Stimulated activated CD4-positive, alpha-beta T cell treated with anti-CD3 and anti-CD28 coated beads, TNF-alpha, amount 100 ng/mL, for 24 hours (primary cell): ENCODE data around the gene TP53BP2.

Source experiments
- DNase-seq, 3 experiments: peaks; one replicate each; pipeline ENCODE4 v3.0.0-alpha.2; 2020; ENCODE audit warnings: low read depth in 3 of 3

The TP53BP2 gene

GRCh38 chr1:223765036-223765718 lies 80.6 kb downstream of the TP53BP2 start:
- no peak for DNase-seq

GRCh38 chr1:223763881-223764280 lies 81.9 kb downstream of the TP53BP2 start:
- DNase-seq = no peak

- DNase-seq = no peak
Measured at GRCh38 chr1:223763251-223763650, 82.5 kb downstream of the TP53BP2 start.

GRCh38 chr1:223761411-223761810 lies 84.3 kb downstream of the TP53BP2 start:
- no peak for DNase-seq

- no peak for DNase-seq
Measured at GRCh38 chr1:223760833-223761232, 84.9 kb downstream of the TP53BP2 start.

GRCh38 chr1:223759273-223759672 lies 86.5 kb downstream of the TP53BP2 start:
- DNase-seq = no peak

GRCh38 chr1:223758734-223759133 lies 87.0 kb downstream of the TP53BP2 start:
- no peak for DNase-seq

- no peak for DNase-seq
Measured at GRCh38 chr1:223756806-223757700, 88.7 kb downstream of the TP53BP2 start.

- DNase-seq = no peak
Measured at GRCh38 chr1:223755992-223756775, 89.6 kb downstream of the TP53BP2 start.

GRCh38 chr1:223755432-223755792 lies 90.3 kb downstream of the TP53BP2 start:
- no peak for DNase-seq

- no peak for DNase-seq
Measured at GRCh38 chr1:223754681-223755431, 90.9 kb downstream of the TP53BP2 start.

- no peak for DNase-seq
Measured at GRCh38 chr1:223752721-223753515, 92.8 kb downstream of the TP53BP2 start.

GRCh38 chr1:223751696-223752095 lies 94.1 kb downstream of the TP53BP2 start:
- DNase-seq = no peak

- DNase-seq = no peak
Measured at GRCh38 chr1:223750730-223751570, 94.8 kb downstream of the TP53BP2 start.

- peak; percentile 38 to 63 (median 40) for DNase-seq
Measured at GRCh38 chr1:223748773-223749733, 96.7 kb downstream of the TP53BP2 start.

GRCh38 chr1:223748405-223748772 lies 97.4 kb downstream of the TP53BP2 start:
- no peak for DNase-seq

- no peak for DNase-seq
Measured at GRCh38 chr1:223747838-223748335, 97.9 kb downstream of the TP53BP2 start.

GRCh38 chr1:223745731-223746130 lies 100.0 kb downstream of the TP53BP2 start:
- DNase-seq = no peak
